ENCODE measurements around the gene CLTCL1. TPM values are rescaled to one million over a fixed set of nuclear protein-coding genes. Genes with fewer than 3 reads are reported as not detected.
"Not testable (repeated sequence)": the region's sequence is repeated elsewhere in the genome, so short reads cannot be mapped to it uniquely, and the experiment has no call there.

Gene CLTCL1
- total and polyA plus RNA-seq, 3 donors from 2014 or later = 46.6 to 107 (median 54.4) TPM

DNA sequence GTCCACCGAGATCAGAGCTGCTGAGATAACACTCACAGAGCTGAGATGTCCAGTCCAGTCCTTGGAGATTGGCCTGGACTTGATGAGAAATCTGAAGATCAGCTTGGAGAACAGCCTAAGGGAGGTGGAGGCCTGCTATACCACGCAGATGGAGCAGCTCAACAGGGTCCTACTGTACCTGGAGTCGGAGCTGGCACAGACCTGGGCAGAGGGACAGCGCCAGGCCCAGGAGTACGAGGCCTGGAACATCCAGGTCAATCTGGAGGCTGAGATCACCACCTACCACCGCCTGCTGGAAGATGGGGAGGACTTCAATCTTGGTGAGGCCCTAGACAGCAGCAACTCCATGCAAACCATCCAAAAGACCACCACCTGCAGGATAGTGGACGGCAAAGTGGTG lies 33.1 kb downstream of the CLTCL1 start:
- no peaks in the 10 kb centered on the region for H3K4me1 ChIP-seq
- TF ChIP-seq, protein P1, sequence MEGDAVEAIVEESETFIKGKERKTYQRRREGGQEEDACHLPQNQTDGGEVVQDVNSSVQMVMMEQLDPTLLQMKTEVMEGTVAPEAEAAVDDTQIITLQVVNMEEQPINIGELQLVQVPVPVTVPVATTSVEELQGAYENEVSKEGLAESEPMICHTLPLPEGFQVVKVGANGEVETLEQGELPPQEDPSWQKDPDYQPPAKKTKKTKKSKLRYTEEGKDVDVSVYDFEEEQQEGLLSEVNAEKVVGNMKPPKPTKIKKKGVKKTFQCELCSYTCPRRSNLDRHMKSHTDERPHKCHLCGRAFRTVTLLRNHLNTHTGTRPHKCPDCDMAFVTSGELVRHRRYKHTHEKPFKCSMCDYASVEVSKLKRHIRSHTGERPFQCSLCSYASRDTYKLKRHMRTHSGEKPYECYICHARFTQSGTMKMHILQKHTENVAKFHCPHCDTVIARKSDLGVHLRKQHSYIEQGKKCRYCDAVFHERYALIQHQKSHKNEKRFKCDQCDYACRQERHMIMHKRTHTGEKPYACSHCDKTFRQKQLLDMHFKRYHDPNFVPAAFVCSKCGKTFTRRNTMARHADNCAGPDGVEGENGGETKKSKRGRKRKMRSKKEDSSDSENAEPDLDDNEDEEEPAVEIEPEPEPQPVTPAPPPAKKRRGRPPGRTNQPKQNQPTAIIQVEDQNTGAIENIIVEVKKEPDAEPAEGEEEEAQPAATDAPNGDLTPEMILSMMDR (IDR thresholded peaks at IDR 0.05) = no peak
- no peak for TF ChIP-seq POLR2A (IDR thresholded peaks at IDR 0.05)
- H3K36me3 ChIP-seq (ENCODE audit: low read depth, missing control alignments) = no peaks in the 10 kb centered on the region
- H3K27me3 ChIP-seq = no peaks in the 10 kb centered on the region
- 88 to 97% methylated on average over 6 to 7 of the region's 7 CpGs for WGBS, 2 donors
- H3K9me3 ChIP-seq = no peaks in the 10 kb centered on the region
- intact Hi-C loops (cut with DNase I; ENCODE audit: low total_unique reads) = no loop called here
- H3K4me3 ChIP-seq = no peak overlapping the region
- no peak overlapping the region for H3K27ac ChIP-seq
- DNase-seq = no peak

DNA sequence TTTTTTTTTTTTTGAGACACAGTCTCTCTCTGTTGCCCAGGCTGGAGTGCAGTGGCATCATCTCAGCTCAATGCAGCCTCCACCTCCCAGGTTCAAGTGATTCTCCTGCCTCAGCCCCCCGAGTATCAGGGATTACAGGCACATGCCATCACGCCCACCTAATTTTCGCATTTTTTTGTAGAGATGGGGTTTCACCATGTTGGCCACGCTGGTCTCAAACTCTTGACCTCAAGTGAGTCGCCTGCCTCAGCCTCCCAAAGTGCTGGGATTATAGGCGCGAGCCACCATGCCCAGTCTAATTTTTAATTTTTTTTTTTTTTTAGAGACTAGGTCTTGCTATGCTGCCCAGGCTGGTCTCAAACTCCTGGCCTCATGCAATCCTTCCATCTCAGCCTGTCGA lies 35.2 kb downstream of the CLTCL1 start:
- H3K4me3 ChIP-seq; H3K36me3 ChIP-seq (ENCODE audit: low read depth, missing control alignments); H3K4me1 ChIP-seq; DNase-seq; intact Hi-C loops (cut with DNase I; ENCODE audit: low total_unique reads); H3K9me3 ChIP-seq; H3K27me3 ChIP-seq; H3K27ac ChIP-seq: not testable (repeated sequence)
- WGBS, 2 donors = 87 to 97% methylated on average over 8 of the region's 8 CpGs

DNA sequence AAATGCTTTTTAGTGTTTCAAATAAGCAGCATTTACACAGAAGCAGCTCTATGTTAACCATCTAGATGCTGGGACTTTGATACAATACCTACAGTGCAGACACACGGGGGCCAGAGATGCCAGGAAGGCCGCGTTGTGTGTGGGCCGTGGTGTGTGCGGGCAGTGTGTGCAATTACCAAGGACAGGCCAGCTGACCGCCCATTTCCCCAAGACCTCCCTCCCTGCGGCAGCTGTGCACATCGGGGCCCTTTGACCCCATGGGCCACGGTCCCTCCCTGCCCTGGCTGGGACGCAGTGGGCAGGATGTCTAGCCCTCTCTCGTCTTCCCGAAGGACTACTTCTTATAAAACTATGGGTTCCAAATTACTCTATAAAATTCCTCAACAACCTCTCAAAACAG lies 38.4 kb downstream of the CLTCL1 start:
- intact Hi-C loops (cut with DNase I; ENCODE audit: low total_unique reads) = no loop called here
- Histone ChIP-seq H3K4me3 (no peak overlapping the region), H3K9me3 (no peaks in the 10 kb centered on the region), H3K27ac (no peak overlapping the region), H3K4me1 (no peaks in the 10 kb centered on the region), H3K36me3 (ENCODE audit: low read depth, missing control alignments) (no peaks in the 10 kb centered on the region), H3K27me3 (no peaks in the 10 kb centered on the region)
- no peak for DNase-seq
- 84 to 90% methylated on average over 12 of the region's 12 CpGs for WGBS, 2 donors
- TF ChIP-seq, protein P1 (IDR thresholded peaks at IDR 0.05) = no peak
- no peak for TF ChIP-seq POLR2A (IDR thresholded peaks at IDR 0.05)

DNA sequence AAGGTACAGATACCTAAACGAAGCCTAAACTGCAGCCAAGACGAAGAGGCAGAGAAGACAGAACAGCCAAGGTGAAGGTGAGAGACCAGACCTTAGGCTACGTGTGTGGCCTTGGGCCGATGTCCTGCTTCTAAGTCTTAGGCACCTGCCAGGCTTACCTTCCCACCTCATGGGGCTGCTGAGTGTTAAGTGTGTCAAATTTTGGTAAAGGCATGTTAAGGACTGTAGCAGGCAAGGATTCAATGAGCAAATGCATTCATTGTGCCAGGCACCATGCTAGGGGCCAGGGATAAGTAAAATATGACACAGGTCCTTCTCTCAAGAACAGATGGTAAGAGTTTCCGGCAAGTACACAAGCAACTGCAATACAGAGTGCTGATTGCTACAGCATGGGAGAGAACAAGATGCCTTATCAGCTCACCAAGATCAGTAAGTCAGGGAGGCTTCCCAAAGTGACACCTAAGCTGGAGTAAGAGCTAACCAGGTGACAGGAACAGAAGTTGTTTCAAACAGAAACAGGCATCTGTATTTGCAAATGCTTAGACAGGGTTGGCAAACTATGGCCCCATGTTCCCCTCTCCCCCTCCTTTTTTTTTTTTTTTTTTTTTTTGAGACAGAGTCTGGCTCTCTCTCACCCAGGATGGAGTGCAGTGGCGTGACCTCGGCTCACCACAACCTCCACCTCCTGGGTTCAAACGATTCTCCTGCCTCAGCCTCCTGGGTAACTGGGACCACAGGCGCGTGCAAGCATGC lies 46.7 kb downstream of the CLTCL1 start:
- intact Hi-C loops (cut with DNase I; ENCODE audit: low total_unique reads) = no loop called here
- Histone ChIP-seq H3K9me3 (no peaks in the 10 kb centered on the region), H3K27ac (no peak overlapping the region), H3K36me3 (ENCODE audit: low read depth, missing control alignments) (no peaks in the 10 kb centered on the region), H3K4me1 (no peaks in the 10 kb centered on the region), H3K4me3 (no peak overlapping the region), H3K27me3 (no peaks in the 10 kb centered on the region)
- 81 to 86% methylated on average over 8 to 10 of the region's 10 CpGs for WGBS, 2 donors
- DNase-seq = no peak
- TF ChIP-seq, protein P1 (IDR thresholded peaks at IDR 0.05) = no peak
- no peak for TF ChIP-seq POLR2A (IDR thresholded peaks at IDR 0.05)

DNA sequence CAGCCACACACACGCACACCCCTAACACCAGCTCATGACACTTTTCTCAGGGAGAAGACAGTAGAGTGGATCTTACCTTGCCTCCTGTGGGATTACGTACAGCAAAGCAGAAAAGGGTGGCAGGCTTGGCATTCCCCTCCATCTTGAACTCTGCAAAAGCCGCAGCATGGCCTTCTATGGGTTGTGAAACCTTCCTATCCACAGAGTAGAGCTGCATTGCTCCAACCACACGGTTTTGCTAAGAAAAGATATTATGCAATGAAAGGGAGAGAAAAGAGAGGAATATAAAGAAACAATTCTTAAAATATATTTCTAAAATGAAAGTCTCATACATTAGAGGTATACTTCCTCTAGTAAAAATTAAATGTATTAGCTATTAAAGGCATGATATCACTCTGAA lies 48.8 kb downstream of the CLTCL1 start:
- Histone ChIP-seq H3K4me3 (no peak overlapping the region), H3K36me3 (ENCODE audit: low read depth, missing control alignments) (no peaks in the 10 kb centered on the region), H3K9me3 (no peaks in the 10 kb centered on the region), H3K27me3 (no peaks in the 10 kb centered on the region), H3K27ac (no peak overlapping the region), H3K4me1 (no peaks in the 10 kb centered on the region)
- DNase-seq = no peak
- WGBS, 2 donors = 92% methylated on average over 4 of the region's 4 CpGs
- intact Hi-C loops (cut with DNase I; ENCODE audit: low total_unique reads) = no loop called here
- no peak for TF ChIP-seq POLR2A (IDR thresholded peaks at IDR 0.05)
- TF ChIP-seq, protein P1 (IDR thresholded peaks at IDR 0.05) = no peak

Measured in testis (tissue), 3 donors.